ENCODE results near the gene CYP4V2.

CYP4V2 gene

DNA sequence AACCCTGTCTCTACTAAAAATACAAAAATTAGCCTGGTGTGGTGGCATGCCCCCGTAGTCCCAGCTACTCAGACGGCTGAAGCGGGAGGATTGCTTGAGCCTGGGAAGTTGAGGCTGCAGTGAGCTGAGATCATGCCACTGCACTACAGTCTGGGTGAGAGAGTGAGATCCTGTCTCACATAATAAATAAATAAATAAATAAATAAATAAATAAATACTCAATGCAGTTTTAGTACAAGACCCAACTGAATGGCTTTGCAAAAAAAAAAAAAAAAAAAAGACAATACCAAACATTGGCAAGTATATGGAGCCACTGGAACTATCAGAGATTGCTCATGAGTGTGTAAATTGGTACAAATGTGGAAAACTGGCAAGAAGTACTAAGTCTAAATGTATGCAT is 3.3 kb upstream of the CYP4V2 start:
- no peak for DNase-seq (ENCODE audit: low read depth in 2 of 2, low spot score in 1 of 2)

GRCh38 chr4:186189656-186190055 is 1.7 kb upstream of the CYP4V2 start:
- DNase-seq (ENCODE audit: low read depth in 2 of 2, low spot score in 1 of 2): no peak

GRCh38 chr4:186190581-186191199 is 677 bp upstream of the CYP4V2 start:
- DNase-seq (ENCODE audit: low read depth in 2 of 2, low spot score in 1 of 2): peak in 1 of 2 donors; percentile 17

DNA sequence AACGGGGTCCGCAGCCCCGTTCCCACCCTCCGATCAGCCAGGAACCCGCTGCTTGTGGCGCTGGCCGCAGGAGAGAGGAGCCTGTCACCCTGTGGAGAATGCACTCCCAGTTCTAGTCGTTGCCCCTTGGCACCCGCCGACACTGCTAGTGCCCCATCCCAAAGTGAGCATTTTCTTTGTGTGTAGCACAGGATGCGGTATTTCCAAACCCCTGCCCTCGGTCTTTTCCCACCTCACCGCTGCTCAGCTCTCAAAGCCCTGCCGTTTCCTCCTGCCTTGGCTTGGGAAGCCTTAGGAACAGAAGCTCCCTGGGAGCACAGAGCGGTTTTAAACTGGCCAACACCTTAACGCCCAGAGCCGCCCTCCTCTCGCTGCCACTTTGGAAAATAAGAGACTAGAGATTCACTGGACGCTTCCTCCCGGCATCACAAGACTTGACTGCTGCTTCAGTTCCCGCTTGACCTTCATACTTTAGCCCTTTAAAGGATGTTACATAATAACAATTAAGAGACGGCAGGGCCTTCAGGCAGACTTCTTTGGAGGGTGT is 772 bp downstream of the CYP4V2 start:
- peak in 1 of 2 donors; percentile 12 for DNase-seq (ENCODE audit: low read depth in 2 of 2, low spot score in 1 of 2)

- no peak for DNase-seq (ENCODE audit: low read depth in 2 of 2, low spot score in 1 of 2)
Measured at GRCh38 chr4:186193851-186194250, 2.5 kb downstream of the CYP4V2 start.

GRCh38 chr4:186196063-186196462 is 4.7 kb downstream of the CYP4V2 start:
- no peak for DNase-seq (ENCODE audit: low read depth in 2 of 2, low spot score in 1 of 2)

- DNase-seq (ENCODE audit: low read depth in 2 of 2, low spot score in 1 of 2): no peak
Measured at GRCh38 chr4:186200516-186200915, 9.1 kb downstream of the CYP4V2 start.

GRCh38 chr4:186201010-186201409 is 9.6 kb downstream of the CYP4V2 start:
- DNase-seq (ENCODE audit: low read depth in 2 of 2, low spot score in 1 of 2): no peak

GRCh38 chr4:186201535-186202230 is 10.3 kb downstream of the CYP4V2 start:
- peak in 1 of 2 donors; percentile 33 for DNase-seq (ENCODE audit: low read depth in 2 of 2, low spot score in 1 of 2)

DNA sequence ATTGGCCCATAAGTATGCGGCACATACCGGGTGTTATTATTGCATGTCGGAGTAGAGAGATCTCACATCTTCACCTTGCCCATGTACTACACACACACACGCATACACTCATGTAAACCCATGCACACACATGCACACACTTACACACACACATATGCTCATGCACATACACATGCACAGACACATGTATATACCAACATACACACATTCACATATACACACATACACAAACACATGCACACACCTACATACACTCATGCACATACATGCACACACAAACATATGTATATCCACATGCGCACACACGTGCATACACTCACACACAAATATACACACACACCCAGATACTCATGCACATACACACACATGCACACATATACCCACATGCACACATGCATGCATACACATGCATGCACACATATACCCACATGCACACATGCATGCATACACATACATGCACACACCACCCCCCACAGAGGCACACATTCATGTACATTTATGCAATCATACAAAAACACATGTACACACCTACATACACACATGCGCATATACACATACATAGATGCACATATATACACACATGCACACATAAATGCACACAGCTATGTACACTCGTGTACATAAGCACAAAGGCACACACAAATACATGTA is 11.2 kb downstream of the CYP4V2 start:
- DNase-seq (ENCODE audit: low read depth in 2 of 2, low spot score in 1 of 2): no peak

GRCh38 chr4:186203406-186203805 is 12.0 kb downstream of the CYP4V2 start:
- no peak for DNase-seq (ENCODE audit: low read depth in 2 of 2, low spot score in 1 of 2)

- DNase-seq (ENCODE audit: low read depth in 2 of 2, low spot score in 1 of 2): peak in 1 of 2 donors; percentile 42
Measured at GRCh38 chr4:186204103-186204559, 12.8 kb downstream of the CYP4V2 start.

DNA sequence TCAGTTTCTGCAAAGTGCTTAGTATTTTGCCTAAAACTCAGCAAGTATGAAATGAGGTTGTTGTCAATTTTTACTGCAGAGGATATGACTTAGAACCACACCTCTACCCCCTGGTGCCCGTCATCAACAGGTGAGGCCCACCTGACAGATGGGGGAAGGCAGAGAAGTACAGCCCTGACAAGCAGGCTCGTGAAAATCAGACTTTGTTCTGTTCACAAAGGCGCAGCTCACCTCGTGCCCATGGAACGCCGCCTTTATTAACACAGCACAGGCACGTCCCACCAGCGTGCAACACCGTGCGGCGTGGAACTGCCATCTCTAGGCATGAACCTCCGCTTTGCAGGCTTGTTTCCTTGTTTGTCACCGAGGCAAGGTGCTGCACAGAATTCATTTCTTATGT is 13.3 kb downstream of the CYP4V2 start:
- no peak for DNase-seq (ENCODE audit: low read depth in 2 of 2, low spot score in 1 of 2)

GRCh38 chr4:186205156-186205555 is 13.8 kb downstream of the CYP4V2 start:
- no peak for DNase-seq (ENCODE audit: low read depth in 2 of 2, low spot score in 1 of 2)

DNA sequence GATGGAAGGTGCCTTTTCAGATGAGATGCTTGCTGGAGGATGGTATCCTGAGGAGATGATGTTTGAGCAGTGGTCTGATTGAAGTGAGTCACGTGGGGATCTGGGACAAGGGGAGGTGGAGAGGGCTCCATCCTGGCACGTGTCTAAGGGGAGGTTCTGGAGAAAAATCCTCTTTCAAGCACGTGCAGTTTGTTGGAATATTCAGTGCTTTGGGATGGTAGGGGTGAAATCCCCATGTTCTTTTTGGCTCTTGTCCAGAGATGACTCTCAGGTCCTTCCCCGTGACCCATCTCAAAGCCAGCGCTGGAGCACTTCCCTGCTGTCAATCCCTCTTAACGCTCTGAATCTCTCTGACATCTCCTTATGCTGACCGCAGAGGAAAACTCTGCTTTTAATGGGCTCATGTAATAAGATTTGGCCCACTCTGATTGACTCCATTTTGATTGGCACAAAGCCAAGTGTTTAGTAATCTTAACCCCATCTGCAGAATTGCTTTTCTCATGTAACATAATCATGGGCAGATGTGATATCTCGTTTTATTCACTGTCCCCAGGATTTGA is 25.2 kb downstream of the CYP4V2 start:
- no peak for DNase-seq (ENCODE audit: low read depth in 2 of 2, low spot score in 1 of 2)

DNA sequence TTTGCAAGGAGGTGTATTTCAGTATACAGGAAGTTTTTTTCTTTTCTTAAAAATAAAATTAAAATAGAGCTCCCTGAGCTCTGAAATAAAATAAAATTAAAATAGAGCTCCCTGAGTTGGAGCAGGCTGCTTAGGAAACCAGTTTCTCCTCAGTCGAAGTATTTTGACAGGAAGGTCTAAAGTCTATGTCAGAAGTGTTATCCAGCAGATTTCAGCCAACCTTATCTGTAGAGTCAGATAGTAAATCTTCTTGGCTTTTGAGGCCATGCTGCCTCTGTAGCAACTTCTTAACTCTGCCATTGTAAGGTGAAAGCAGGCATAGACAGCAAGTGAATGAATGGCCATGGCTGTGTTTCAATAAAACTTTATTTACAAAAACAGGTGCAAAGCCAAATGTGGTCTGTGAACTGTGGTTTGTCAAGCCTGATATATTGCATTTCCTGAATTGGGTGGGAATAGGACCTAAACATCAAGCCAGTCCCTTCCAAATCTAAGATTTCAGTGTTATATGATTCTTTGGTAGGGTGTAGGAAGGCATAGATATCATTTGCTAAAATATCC is 26.4 kb downstream of the CYP4V2 start:
- no peak for DNase-seq (ENCODE audit: low read depth in 2 of 2, low spot score in 1 of 2)

GRCh38 chr4:186221624-186222023 is 30.3 kb downstream of the CYP4V2 start:
- DNase-seq (ENCODE audit: low read depth in 2 of 2, low spot score in 1 of 2): no peak

- no peak for DNase-seq (ENCODE audit: low read depth in 2 of 2, low spot score in 1 of 2)
Measured at GRCh38 chr4:186225848-186226247, 34.5 kb downstream of the CYP4V2 start.

DNA sequence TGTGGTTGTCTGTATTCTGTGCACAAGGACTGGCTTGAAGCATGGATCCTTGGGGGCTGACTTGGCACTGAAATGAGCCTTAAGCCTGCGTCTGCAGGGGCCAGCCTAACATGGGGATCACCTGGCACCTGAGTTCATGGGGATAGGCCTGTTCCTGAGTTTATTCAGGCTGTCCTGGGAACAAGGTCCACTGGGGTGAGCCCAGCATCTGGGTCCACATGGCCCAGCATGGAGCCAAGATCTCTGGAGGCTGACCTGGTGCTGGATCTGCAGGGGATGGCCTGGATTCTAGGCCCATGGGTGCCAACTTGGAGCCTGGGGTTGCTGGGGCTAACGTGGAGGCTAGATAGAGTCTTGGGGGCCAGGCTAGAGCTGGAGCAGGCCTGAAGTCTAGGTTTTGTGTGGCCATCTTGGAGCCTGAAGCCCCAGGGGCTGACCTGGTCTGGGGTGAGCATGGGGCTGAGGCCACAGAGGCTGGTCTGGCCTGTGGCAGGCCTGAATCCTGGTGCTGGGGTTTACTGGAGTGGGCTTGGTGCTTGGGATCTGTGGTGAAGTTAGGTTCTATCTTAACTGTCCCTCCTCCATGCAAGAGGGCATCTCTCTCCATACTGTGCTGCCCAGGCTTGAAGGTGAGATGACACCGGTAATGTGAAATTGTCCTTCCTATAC is 35.3 kb downstream of the CYP4V2 start:
- no peak for DNase-seq (ENCODE audit: low read depth in 2 of 2, low spot score in 1 of 2)

- no peak for DNase-seq (ENCODE audit: low read depth in 2 of 2, low spot score in 1 of 2)
Measured at GRCh38 chr4:186227221-186227620, 35.9 kb downstream of the CYP4V2 start, which contains the start of gene KLKB1. Gene KLKB1, plus strand, starts transcription at chr4:186227507. Its CDS starts 689 bp downstream, at chr4:186228196.

Data from stimulated activated CD8-positive, alpha-beta memory T cell treated with anti-CD3 and anti-CD28 coated beads, Interleukin-4, amount 100 ng/mL, for 1 hour (primary cell).